NCI-H82 treated with DMSO at 0.1 percent for 48 hours (cell line): Measurements from ENCODE around the gene CXCL9.
A peak's percentile ranks its signal among the peaks of the same experiment; 100 is the strongest.
"Not testable (repeated sequence)": the region's sequence is repeated elsewhere in the genome, so short reads cannot be mapped to it uniquely, and the experiment has no call there.

Source experiments
- DNase-seq: peaks from one replicate; lab custom pipeline; 2025; ENCODE audit not compliant: unreplicated experiment; lab: John Stamatoyannopoulos, UW

Gene CXCL9

GRCh38 chr4:76007089-76007862 is at the start of gene CXCL9:
TSS of gene CXCL9 (minus strand) at chr4:76007509. CDS start at chr4:76007449, 60 bp downstream.
- DNase-seq, result no peak

- no peak for DNase-seq
These were observed 48.1 kb upstream of the CXCL9 start for GRCh38 chr4:76055421-76055820.

GRCh38 chr4:76055016-76055415 is 47.7 kb upstream of the CXCL9 start:
- no peak for DNase-seq

- DNase-seq, result no peak
These were observed 46.4 kb upstream of the CXCL9 start for GRCh38 chr4:76053730-76054129.

GRCh38 chr4:76050560-76051050 is 43.3 kb upstream of the CXCL9 start:
- DNase-seq, result not testable (repeated sequence)

- not testable (repeated sequence) for DNase-seq
These were observed 42.6 kb upstream of the CXCL9 start for GRCh38 chr4:76049860-76050416.

GRCh38 chr4:76044686-76045085 is 37.4 kb upstream of the CXCL9 start:
- DNase-seq, result not testable (repeated sequence)

- DNase-seq, result not testable (repeated sequence)
These were observed 36.0 kb upstream of the CXCL9 start for GRCh38 chr4:76043306-76043705.

- not testable (repeated sequence) for DNase-seq
These were observed 35.1 kb upstream of the CXCL9 start for GRCh38 chr4:76042241-76042998.

GRCh38 chr4:76036855-76037254 is 29.5 kb upstream of the CXCL9 start:
- no peak for DNase-seq

GRCh38 chr4:76035799-76036380 is 28.6 kb upstream of the CXCL9 start, which contains the start of gene CXCL11:
TSS of gene CXCL11 (minus strand) at chr4:76036070. CDS start at chr4:76035987, 83 bp downstream.
- peak; percentile 35 for DNase-seq

GRCh38 chr4:76035141-76035540 is 27.8 kb upstream of the CXCL9 start:
- DNase-seq, result peak; percentile 84

- DNase-seq, result no peak
These were observed 22.0 kb upstream of the CXCL9 start for GRCh38 chr4:76029300-76029699.

GRCh38 chr4:76028350-76028765 is 21.0 kb upstream of the CXCL9 start:
- no peak for DNase-seq

- no peak for DNase-seq
These were observed 16.8 kb upstream of the CXCL9 start for GRCh38 chr4:76024065-76024464.

- DNase-seq, result no peak
These were observed 16.1 kb upstream of the CXCL9 start, which contains the start of gene CXCL10 for GRCh38 chr4:76023389-76023788. TSS of gene CXCL10 (minus strand) at chr4:76023497. CDS start at chr4:76023431, 66 bp downstream.

- no peak for DNase-seq
These were observed 15.4 kb upstream of the CXCL9 start for GRCh38 chr4:76022677-76023076.

GRCh38 chr4:76022031-76022430 is 14.7 kb upstream of the CXCL9 start:
- DNase-seq, result no peak

- DNase-seq, result no peak
These were observed 9.9 kb upstream of the CXCL9 start for GRCh38 chr4:76017056-76017686.

- DNase-seq, result no peak
These were observed 9.1 kb upstream of the CXCL9 start for GRCh38 chr4:76016393-76016792.

- no peak for DNase-seq
These were observed 6.2 kb upstream of the CXCL9 start for GRCh38 chr4:76013540-76013939.
